ENCODE measurements around the gene MYH9.

- TF ChIP-seq ATF2 (tag by site-specific recombination; IDR thresholded peaks at IDR 0.05; ENCODE audit: low read depth) (no peak), ZNF423 (tag by site-specific recombination; IDR thresholded peaks at IDR 0.05) (no peak), SP3 (tag by site-specific recombination; IDR thresholded peaks at IDR 0.05) (no peak), PBX3 (CRISPR knock-in tag; IDR thresholded peaks at IDR 0.05) (no peak), REST (tag by site-specific recombination; IDR thresholded peaks at IDR 0.05) (no peak), ZNF335 (tag by site-specific recombination; conservative IDR thresholded peaks at IDR 0.05) (no peak)
Observed at GRCh38 chr22:36294293-36294620, 93.5 kb downstream of the MYH9 start.

All from HEK293 (cell line).